NCI-H146 treated with DMSO at 0.1 percent for 48 hours (cell line): Measurements from ENCODE around the gene PRXL2C.

ENCODE experiments used
- DNase-seq: peaks from one replicate; lab custom pipeline; 2025; ENCODE audit not compliant: unreplicated experiment; lab: John Stamatoyannopoulos, UW

Gene PRXL2C

GRCh38 chr9:96612966-96613589 lies 42.0 kb downstream of the PRXL2C start:
- no peak for DNase-seq

- DNase-seq: peak; percentile 14
Observed at GRCh38 chr9:96612105-96612965, 42.8 kb downstream of the PRXL2C start.

DNA sequence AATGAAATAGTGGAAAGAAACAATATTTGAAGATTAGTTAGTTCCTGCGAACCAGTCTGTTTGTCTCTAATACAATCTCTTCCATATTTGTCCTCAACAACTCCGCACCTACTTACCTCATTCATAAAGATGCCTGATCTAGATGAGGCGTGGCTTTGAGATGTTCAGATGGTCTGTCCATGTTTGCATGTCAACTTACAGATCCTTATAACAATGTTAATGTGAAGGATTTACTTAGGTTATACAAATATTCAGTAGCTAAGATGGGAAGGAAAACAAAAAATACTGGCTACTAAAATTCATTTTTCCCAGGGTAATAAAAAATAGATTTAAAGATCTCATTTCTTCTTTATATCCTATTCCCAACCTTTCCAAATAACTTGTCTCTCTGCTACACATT lies 43.8 kb downstream of the PRXL2C start:
- no peak for DNase-seq

DNA sequence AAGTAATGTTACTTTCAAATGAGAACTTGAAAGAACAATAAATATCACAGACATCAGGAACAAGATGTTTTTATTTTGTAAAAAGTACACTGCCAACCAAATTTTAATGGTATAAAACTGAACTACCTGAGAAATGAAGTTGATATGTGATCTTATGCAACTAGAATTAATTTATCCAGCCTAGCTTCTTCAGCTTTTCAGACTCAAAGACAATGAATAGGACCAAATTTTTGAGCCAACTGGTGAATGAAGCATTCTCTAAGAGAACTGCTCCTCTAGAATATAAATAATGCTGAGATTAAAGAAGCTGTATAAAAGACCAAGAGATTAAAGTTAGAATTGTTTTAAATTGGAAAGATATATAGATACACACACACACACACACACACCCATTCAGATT lies 45.4 kb downstream of the PRXL2C start:
- no peak for DNase-seq

- DNase-seq: no peak
Observed at GRCh38 chr9:96607971-96608370, 47.1 kb downstream of the PRXL2C start.

GRCh38 chr9:96605328-96605727 lies 49.8 kb downstream of the PRXL2C start:
- no peak for DNase-seq

DNA sequence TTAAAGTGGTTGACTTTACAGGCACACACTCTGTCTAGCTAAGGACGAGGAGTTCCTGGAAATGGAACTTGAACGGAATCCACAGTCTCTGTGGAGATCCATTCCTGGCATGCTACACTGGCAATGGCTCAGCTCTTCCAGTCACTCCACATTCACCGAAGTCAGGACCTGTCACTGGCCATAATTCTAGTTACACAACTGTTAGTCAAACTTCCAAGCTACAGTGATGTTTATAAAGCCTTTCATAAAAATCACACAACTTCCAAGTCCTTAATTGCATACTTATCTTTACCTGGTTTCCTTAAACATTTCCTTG lies 51.2 kb downstream of the PRXL2C start:
- DNase-seq: no peak

- DNase-seq: no peak
Observed at GRCh38 chr9:96603305-96604003, 51.7 kb downstream of the PRXL2C start.

GRCh38 chr9:96599298-96599697 lies 55.8 kb downstream of the PRXL2C start:
- DNase-seq: no peak

DNA sequence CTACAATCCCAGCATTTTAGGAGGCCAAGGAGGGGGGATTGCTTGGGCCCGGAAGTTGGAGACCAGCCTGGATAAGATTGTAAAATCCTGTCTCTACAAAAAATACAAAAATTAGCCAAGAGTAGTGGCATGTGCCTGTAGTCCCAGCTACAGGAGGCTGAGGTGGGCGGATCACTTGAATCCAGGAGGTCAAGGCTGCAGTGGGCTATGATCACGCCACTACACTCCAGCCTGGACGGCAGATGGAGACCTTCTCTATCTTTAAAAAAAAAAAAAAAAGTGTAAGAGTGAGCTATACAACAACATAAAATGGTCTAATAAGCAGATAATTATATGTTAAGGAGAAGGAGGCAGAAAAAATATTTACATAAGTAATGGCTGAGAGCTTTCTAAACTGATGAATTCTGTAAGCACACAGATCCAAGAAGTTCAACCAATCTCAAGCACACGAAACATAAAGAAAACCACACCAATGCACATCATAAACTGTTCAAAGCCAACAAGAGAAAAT lies 58.5 kb downstream of the PRXL2C start:
- peak; percentile 1 for DNase-seq
